NOMO-1 (cell line): ENCODE measurements around the gene FOXP1.

Experiments
- DNase-seq, 2 experiments: peaks; one replicate each; lab custom pipeline; 2025; ENCODE audit not compliant: unreplicated experiment in 2 of 2; lab: John Stamatoyannopoulos, UW

Gene FOXP1

GRCh38 chr3:71384837-71385716, 198.5 kb downstream of the FOXP1 start:
- DNase-seq: peak; percentile 22 to 49

GRCh38 chr3:71384388-71384787, 199.1 kb downstream of the FOXP1 start:
- no peak for DNase-seq

GRCh38 chr3:71380096-71380495, 203.4 kb downstream of the FOXP1 start:
- DNase-seq: no peak

- no peak for DNase-seq
Measured at GRCh38 chr3:71378509-71378908, 205.0 kb downstream of the FOXP1 start.

GRCh38 chr3:71376911-71377310, 206.6 kb downstream of the FOXP1 start:
- no peak for DNase-seq

GRCh38 chr3:71376503-71376902, 207.0 kb downstream of the FOXP1 start:
- no peak for DNase-seq

- no peak for DNase-seq
Measured at GRCh38 chr3:71374582-71374981, 208.9 kb downstream of the FOXP1 start.

- no peak for DNase-seq
Measured at GRCh38 chr3:71372911-71373637, 210.5 kb downstream of the FOXP1 start.

- DNase-seq: no peak
Measured at GRCh38 chr3:71372241-71372768, 211.2 kb downstream of the FOXP1 start.

GRCh38 chr3:71371282-71371681, 212.2 kb downstream of the FOXP1 start:
- DNase-seq: no peak

GRCh38 chr3:71370467-71370866, 213.1 kb downstream of the FOXP1 start:
- DNase-seq: no peak

GRCh38 chr3:71369701-71370391, 213.7 kb downstream of the FOXP1 start:
- DNase-seq: no peak

GRCh38 chr3:71366988-71367604, 216.4 kb downstream of the FOXP1 start:
- no peak for DNase-seq

- DNase-seq: no peak
Measured at GRCh38 chr3:71361334-71361890, 222.1 kb downstream of the FOXP1 start.

GRCh38 chr3:71360764-71361163, 222.8 kb downstream of the FOXP1 start:
- DNase-seq: no peak

- DNase-seq: no peak
Measured at GRCh38 chr3:71360180-71360579, 223.3 kb downstream of the FOXP1 start.

- no peak for DNase-seq
Measured at GRCh38 chr3:71358243-71358642, 225.3 kb downstream of the FOXP1 start.

GRCh38 chr3:71356265-71356664, 227.3 kb downstream of the FOXP1 start:
- DNase-seq: no peak

- no peak for DNase-seq
Measured at GRCh38 chr3:71355862-71356261, 227.7 kb downstream of the FOXP1 start.

- no peak for DNase-seq
Measured at GRCh38 chr3:71355037-71355436, 228.5 kb downstream of the FOXP1 start.
